PC-3 (cell line): ENCODE data around the gene PLPPR4. TPM values are rescaled to one million over a fixed set of nuclear protein-coding genes. Genes with fewer than 3 reads are reported as not detected.

Source experiments
- ATAC-seq: fragments of 200-7000 bp; cut with Tn5 transposase; 2 replicates; pipeline ENCODE4 v1.9.1; 2020; ENCODE audit warnings: mild to moderate bottlenecking, moderate library complexity
- BruUV-seq: library from RNA; stranded (reverse); fragments of 400-500 nt; replicated peaks from 2 replicates; lab custom pipeline; 2021; lab: Mats Ljungman, UMichigan
- CTCF ChIA-PET: fragments of 300-600 bp; sonication (Branson Sonifier 250); formaldehyde crosslinking; loops from one replicate; lab custom pipeline; 2022; ENCODE audit warnings: antibody characterized with exemption; lab: Charles Lee
- POLR2A ChIA-PET: fragments of 300-600 bp; sonication (Branson Sonifier 250); formaldehyde crosslinking; loops from one replicate; lab custom pipeline; 2022; ENCODE audit warnings: antibody characterized with exemption; ENCODE audit not compliant: unreplicated experiment; lab: Charles Lee
- DNase-seq: peaks from one replicate; pipeline ENCODE4 v3.0.0-alpha.2; 2015
- H2AFZ ChIP-seq: fragments of 300-600 bp; sonication (generic); 2 replicates; pipeline ENCODE4 v1.6.0; 2016; ENCODE audit warnings: antibody characterized with exemption, low read length
- H3F3A ChIP-seq: fragments of 300-600 bp; sonication (generic); one replicate; pipeline ENCODE4 v1.6.0; 2017; ENCODE audit warnings: antibody characterized with exemption, low read length, control low read depth, mild to moderate bottlenecking; ENCODE audit not compliant: unreplicated experiment
- H3K27ac ChIP-seq: fragments of 300-600 bp; sonication (generic); 2 replicates; pipeline ENCODE4 v1.5.1; 2016; ENCODE audit warnings: mild to moderate bottlenecking, low read length
- H3K27me3 ChIP-seq: fragments of 300-600 bp; sonication (generic); 2 replicates; pipeline ENCODE4 v1.6.1; 2016; ENCODE audit warnings: low read length, mixed read lengths
- H3K36me3 ChIP-seq: fragments of 300-600 bp; sonication (generic); 2 replicates; pipeline ENCODE4 v1.6.1; 2016; ENCODE audit warnings: low read depth, mixed run types, low read length, mixed read lengths
- H3K4me1 ChIP-seq: fragments of 300-600 bp; sonication (generic); 2 replicates; pipeline ENCODE4 v1.5.1; 2016; ENCODE audit warnings: low read length; ENCODE audit not compliant: insufficient read depth
- H3K4me2 ChIP-seq: fragments of 300-600 bp; sonication (generic); 2 replicates; pipeline ENCODE4 v1.6.0; 2016; ENCODE audit warnings: low read length
- H3K4me3 ChIP-seq: fragments of 300-600 bp; sonication (generic); 2 replicates; pipeline ENCODE4 v1.5.1; 2016; ENCODE audit warnings: mild to moderate bottlenecking, low read length, mixed read lengths
- H3K79me2 ChIP-seq: fragments of 300-600 bp; sonication (generic); 2 replicates; pipeline ENCODE4 v1.6.1; 2017; ENCODE audit warnings: low read length, mixed read lengths
- H3K9ac ChIP-seq: fragments of 300-600 bp; sonication (generic); 2 replicates; pipeline ENCODE4 v1.6.0; 2016; ENCODE audit warnings: mild to moderate bottlenecking, low read length
- H3K9me2 ChIP-seq: fragments of 300-600 bp; sonication (generic); replicated peaks from 2 replicates; pipeline ENCODE4 v1.6.1; 2016; ENCODE audit warnings: mixed run types, low read length, mixed read lengths
- H3K9me3 ChIP-seq: fragments of 300-600 bp; sonication (generic); 2 replicates; pipeline ENCODE4 v1.6.1; 2016; ENCODE audit warnings: low read length, mixed read lengths
- H4K20me1 ChIP-seq: fragments of 300-600 bp; sonication (generic); 2 replicates; pipeline ENCODE4 v1.6.1; 2016; ENCODE audit warnings: low read length, mixed read lengths
- CTCF ChIP-seq: fragments of 300-600 bp; sonication (generic); conservative IDR thresholded peaks from 2 replicates; pipeline ENCODE4 v1.5.1; 2017; ENCODE audit warnings: antibody characterized with exemption, low read depth, mild to moderate bottlenecking, low read length
- EZH2 ChIP-seq: fragments of 300-600 bp; sonication (generic); IDR thresholded peaks from one replicate; pipeline ENCODE4 v1.6.1; 2017; ENCODE audit warnings: antibody characterized with exemption, mild to moderate bottlenecking, low read length; ENCODE audit not compliant: unreplicated experiment
- EZH2phosphoT487 ChIP-seq: fragments of 300-600 bp; sonication (generic); IDR thresholded peaks from 2 replicates; pipeline ENCODE4 v1.6.1; 2018; ENCODE audit warnings: mild to moderate bottlenecking, antibody characterized with exemption, low read length, borderline replicate concordance
- intact Hi-C: fragments of 100-400 bp; cut with micrococcal nuclease; formaldehyde crosslinking; loops from 2 replicates; pipeline ENCODE4 v1.9.0; 2023
- total RNA-seq: library from RNA; depleted of rRNA; stranded (reverse); fragments of >200 nt; gene quantifications from 2 replicates; pipeline ENCODE4 v1.2.3, GENCODE V29; 2014

PLPPR4 gene
- total RNA-seq, 1 experiment from 2014 or later, result 0.44 TPM

- no peaks in the 10 kb centered on the region for H3K9me2 ChIP-seq
- H4K20me1 ChIP-seq, result no peaks in the 10 kb centered on the region
- CTCF ChIA-PET, result no interaction called here
- ATAC-seq (no peak), DNase-seq (no peak)
- no peak overlapping the region for H3K27ac ChIP-seq
- POLR2A ChIA-PET, result no interaction called here
- no peak overlapping the region for H3K4me2 ChIP-seq
- H3K9ac ChIP-seq, result no peak overlapping the region
- no peaks in the 10 kb centered on the region for H3K79me2 ChIP-seq
- no peaks in the 10 kb centered on the region for H3F3A ChIP-seq
- TF ChIP-seq CTCF, result no peak
- TF ChIP-seq EZH2phosphoT487, result no peak
- TF ChIP-seq EZH2, result no peak
- H3K4me3 ChIP-seq, result no peak overlapping the region
- no peaks in the 10 kb centered on the region for H3K36me3 ChIP-seq
- no peaks in the 10 kb centered on the region for H3K9me3 ChIP-seq
- no TSS peak for BruUV-seq
- H3K27me3 ChIP-seq, result no peaks in the 10 kb centered on the region
- H2AFZ ChIP-seq, result no peak overlapping the region
- no peaks in the 10 kb centered on the region for H3K4me1 ChIP-seq
- intact Hi-C loops, result no loop called here
Measured at GRCh38 chr1:99236756-99237155, 27.5 kb upstream of the PLPPR4 start.

DNA sequence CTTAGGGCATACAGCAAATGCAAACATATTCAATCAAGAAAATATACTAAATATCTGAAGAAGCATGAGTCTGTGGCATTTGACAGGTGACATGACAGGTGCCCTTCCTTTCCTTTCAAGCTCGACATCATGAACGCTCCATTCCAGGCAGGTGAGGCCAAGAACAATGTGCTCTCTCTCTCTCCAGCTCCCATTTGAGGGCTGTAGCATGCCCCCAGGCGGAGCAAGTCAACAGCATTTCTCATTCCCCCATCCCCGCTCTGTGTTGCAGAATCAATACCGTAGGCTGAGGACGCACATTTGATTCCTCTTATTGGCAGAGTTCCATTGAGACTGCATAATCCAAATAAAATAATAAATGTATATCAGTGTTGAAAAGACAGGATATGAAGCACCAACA, 24.6 kb upstream of the PLPPR4 start:
- TF ChIP-seq CTCF (no peak), EZH2phosphoT487 (no peak), EZH2 (no peak)
- H4K20me1 ChIP-seq, result no peaks in the 10 kb centered on the region
- intact Hi-C loops, result no loop called here
- no peak overlapping the region for H2AFZ ChIP-seq
- no peak for DNase-seq
- no peaks in the 10 kb centered on the region for H3K36me3 ChIP-seq
- no peak overlapping the region for H3K4me3 ChIP-seq
- no peaks in the 10 kb centered on the region for H3F3A ChIP-seq
- no peaks in the 10 kb centered on the region for H3K9me3 ChIP-seq
- no peak overlapping the region for H3K4me2 ChIP-seq
- no peaks in the 10 kb centered on the region for H3K9me2 ChIP-seq
- H3K79me2 ChIP-seq, result no peaks in the 10 kb centered on the region
- no peak overlapping the region for H3K9ac ChIP-seq
- no TSS peak for BruUV-seq
- no peaks in the 10 kb centered on the region for H3K4me1 ChIP-seq
- H3K27me3 ChIP-seq, result no peaks in the 10 kb centered on the region
- ChIA-PET POLR2A (no interaction called here), CTCF (no interaction called here)
- H3K27ac ChIP-seq, result no peak overlapping the region
- no peak for ATAC-seq

- Histone ChIP-seq H2AFZ (no peak overlapping the region), H3K9me3 (no peaks in the 10 kb centered on the region), H3K4me2 (no peak overlapping the region), H3K4me1 (no peaks in the 10 kb centered on the region), H3K27me3 (no peaks in the 10 kb centered on the region), H3K9me2 (no peaks in the 10 kb centered on the region), H3K27ac (no peak overlapping the region), H3K36me3 (no peaks in the 10 kb centered on the region), H3K4me3 (no peak overlapping the region), H3F3A (no peaks in the 10 kb centered on the region), H3K79me2 (no peaks in the 10 kb centered on the region), H4K20me1 (no peaks in the 10 kb centered on the region), H3K9ac (no peak overlapping the region)
- no peak for DNase-seq
- ChIA-PET POLR2A (no interaction called here), CTCF (no interaction called here)
- no TSS peak for BruUV-seq
- TF ChIP-seq CTCF, result no peak
- TF ChIP-seq EZH2, result no peak
- no peak for TF ChIP-seq EZH2phosphoT487
- intact Hi-C loops, result no loop called here
- no peak for ATAC-seq
Measured at GRCh38 chr1:99240621-99241020, 23.7 kb upstream of the PLPPR4 start.
